GM10266 (cell line): ENCODE data around the gene PRKCB.

Source experiments
- DNase-seq: peaks from one replicate; pipeline ENCODE4 v3.0.0; 2012; ENCODE audit errors: extremely low spot score
- TF ChIP-seq, protein P1 (sequence below): IDR thresholded peaks from 2 replicates; pipeline ENCODE4 v1.5.1; 2012; ENCODE audit warnings: mild to moderate bottlenecking, low read depth; ENCODE audit not compliant: control insufficient read depth, insufficient read depth; ENCODE audit errors: missing control alignments

PRKCB gene

DNA sequence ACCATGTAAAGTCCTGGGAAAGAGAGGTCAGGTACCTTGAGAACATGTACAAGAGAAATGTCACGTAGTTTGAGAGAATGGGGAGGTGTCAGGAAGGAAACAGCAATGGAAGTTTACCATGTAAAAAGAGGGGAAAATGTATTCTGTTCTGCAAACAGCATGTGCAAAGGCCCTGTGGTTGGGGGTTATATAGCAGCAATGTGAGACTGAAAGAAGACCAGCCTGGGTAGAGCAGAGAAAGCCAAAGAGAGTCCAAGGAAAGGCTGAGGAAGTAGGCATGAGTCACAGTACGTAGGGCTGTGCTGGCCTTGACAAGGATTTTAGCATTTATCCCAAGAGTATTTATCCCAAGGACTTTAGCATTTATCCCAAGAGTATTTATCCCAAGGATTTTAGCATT lies 279.1 kb downstream of the PRKCB start:
- no peak for DNase-seq

DNA sequence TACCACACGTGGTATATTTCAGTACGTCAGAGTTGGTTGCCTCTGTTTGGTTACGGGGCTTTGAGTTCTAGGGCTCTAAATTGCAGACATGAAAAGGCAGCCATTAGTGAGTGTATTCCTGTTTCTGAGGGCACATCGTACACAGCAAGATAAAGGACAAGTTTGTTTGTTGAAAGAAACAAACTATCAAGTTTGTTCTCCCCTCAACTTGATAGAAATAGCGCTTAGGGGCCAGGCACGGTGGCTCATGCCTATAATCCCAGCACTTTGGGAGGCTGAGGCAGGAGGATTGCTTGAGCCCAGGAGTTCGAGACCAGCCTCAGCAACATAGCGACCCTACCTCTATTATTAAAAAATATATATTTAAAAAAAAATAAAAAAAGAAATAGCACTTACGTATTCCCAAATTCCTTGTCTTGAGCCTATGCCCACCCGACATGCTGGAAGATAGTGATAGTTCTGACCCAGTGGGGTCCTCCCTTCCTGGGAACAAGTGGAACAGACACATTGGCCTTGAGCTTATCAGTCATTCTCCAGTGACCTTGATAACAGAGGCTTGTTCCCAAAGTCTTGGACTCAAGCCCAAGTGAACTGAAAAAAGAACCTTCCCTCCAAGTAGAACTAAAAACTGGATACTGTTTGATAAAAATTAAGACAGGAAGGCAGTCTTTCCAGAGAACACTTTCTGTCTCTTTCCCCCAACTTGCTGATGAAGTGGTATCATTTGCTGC lies 280.4 kb downstream of the PRKCB start:
- DNase-seq = no peak
- TF ChIP-seq, protein P1, sequence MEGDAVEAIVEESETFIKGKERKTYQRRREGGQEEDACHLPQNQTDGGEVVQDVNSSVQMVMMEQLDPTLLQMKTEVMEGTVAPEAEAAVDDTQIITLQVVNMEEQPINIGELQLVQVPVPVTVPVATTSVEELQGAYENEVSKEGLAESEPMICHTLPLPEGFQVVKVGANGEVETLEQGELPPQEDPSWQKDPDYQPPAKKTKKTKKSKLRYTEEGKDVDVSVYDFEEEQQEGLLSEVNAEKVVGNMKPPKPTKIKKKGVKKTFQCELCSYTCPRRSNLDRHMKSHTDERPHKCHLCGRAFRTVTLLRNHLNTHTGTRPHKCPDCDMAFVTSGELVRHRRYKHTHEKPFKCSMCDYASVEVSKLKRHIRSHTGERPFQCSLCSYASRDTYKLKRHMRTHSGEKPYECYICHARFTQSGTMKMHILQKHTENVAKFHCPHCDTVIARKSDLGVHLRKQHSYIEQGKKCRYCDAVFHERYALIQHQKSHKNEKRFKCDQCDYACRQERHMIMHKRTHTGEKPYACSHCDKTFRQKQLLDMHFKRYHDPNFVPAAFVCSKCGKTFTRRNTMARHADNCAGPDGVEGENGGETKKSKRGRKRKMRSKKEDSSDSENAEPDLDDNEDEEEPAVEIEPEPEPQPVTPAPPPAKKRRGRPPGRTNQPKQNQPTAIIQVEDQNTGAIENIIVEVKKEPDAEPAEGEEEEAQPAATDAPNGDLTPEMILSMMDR = no peak

More for the DNA sequence above, 279.1 kb downstream of the PRKCB start:
- TF ChIP-seq, protein P1 = no peak

DNA sequence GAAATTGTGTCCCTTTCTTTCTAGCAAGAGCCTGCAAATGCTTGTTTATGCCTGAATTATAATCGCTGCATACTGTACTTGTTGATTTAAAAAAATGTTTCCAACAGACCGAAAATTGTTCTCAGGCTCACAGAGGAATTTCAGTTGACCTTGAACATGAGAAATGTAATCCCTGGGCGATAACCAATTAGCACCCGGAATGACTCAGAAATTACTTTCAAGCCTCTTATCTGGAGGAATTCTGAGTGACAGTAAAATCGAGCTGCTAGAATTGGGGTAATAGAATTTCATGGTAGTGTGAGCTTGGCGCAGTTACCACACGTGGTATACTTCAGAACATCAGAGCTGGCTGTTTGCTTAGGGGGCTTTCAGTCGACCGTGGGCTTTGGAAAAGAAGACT lies 281.2 kb downstream of the PRKCB start:
- DNase-seq = no peak
- TF ChIP-seq, protein P1 = no peak

DNA sequence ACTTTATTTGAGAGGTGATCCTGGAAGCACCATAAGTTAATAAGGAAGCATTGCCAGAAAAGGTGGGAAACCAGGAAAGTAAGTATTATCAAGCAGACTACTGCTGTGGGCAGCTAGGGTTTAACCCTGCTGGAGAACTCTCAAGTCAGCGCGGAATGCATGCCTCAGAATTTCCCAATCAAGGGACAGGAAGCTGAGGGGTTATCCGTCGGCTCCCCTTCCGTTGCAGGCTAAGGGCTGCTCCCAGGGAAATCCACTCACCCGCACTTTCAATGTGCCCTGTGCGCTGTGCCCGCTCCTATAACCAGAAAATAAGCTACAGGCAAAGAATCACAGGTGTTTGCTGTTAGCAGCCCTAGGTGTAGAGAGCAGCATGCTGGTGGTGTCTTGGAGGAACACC lies 281.9 kb downstream of the PRKCB start:
- DNase-seq = no peak
- TF ChIP-seq, protein P1 = no peak

DNA sequence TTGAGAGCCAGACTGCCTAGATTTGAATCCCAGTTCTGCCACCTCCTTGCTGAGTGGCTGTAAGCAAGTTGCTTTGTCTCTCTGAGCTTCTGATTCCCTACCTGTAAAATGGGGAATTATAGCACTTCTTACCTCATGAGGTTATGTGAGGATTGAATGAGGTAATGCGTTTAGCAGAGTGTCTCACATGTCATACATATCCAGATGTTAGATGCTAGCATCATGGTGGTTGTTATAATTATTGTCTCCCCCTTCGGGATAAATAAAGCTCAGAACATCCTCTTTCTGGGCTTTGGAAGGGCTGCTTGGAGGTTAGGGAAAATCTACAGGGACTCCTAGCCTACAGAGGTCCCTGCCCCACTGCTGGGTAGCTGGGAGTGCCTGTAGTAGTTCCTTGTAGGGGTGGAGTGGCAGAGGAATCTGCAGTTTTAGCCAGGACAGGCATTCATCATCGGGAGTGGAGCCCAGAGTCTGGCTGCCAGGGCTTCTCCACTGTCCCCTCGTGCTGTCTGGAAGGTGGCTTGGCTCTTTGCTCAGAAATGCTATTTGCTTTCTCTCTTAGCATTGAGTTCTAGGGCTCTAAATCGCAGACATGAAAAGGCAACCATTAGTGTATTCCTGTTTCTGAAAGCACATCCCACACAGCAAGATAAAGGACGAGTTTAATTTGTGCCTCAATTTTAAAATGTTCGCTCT lies 282.5 kb downstream of the PRKCB start:
- TF ChIP-seq, protein P1 = no peak
- no peak for DNase-seq

DNA sequence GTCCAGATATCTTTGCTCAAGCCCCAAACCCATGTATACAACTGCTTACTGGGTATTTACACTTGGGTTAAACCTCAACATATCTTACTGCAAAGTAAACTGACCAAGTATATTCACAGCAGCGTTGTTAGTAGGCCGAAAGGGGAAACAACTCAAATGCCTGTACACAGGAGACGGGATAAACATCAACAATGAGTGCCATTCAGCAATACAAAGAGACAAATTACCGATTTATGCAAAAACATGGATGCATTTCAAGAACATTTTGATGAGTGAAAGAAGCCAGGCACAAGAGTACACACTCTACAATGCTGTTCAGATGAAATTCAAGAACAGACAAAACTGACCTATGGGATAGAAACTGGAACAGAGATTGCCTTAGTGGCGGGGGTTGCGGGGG lies 284.0 kb downstream of the PRKCB start:
- TF ChIP-seq, protein P1 = no peak
- DNase-seq = no peak

DNA sequence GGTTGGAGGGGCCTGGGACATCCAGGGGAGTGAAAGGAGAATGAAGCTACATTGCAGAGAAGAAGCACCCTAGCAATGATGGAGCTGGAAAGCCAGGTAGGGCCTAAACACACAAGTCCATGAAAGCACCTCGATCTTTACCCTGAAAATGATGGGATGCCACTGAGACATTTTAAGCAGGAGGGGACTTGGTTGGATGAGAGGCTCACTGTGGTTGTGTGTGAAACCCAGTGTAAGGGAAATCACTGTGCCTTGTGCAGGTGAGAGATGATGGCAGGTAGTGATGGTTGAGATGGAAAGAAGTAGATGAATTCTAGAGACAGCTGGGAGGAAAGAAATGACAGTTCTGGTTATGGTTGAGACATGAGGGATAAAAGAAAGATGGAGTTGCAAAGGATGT lies 287.5 kb downstream of the PRKCB start:
- TF ChIP-seq, protein P1 = no peak
- DNase-seq = no peak
